ENCODE results near the gene IKBKE.

IKBKE gene

DNA sequence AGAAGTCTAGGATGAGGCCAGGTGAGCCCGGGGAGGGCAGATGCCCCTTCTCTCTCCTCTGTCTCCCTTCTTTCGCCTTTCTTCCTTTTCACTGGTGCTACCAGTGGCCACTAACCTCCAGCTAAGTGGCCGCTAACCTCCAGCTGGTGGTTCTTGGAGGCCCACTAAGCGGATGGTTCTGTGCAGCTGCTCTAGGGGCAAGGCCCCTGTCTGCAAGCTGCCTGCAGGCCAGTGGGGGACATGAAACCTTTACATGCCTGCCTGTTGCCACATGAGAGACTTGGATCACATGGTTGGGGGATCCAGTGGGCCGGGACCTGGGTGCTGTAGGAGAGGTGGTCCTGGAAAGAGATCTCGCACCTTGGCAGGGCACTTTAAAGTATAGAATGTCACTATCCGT lies 17.7 kb downstream of the IKBKE start:
- no peak for DNase-seq (ENCODE audit: low read depth)

DNA sequence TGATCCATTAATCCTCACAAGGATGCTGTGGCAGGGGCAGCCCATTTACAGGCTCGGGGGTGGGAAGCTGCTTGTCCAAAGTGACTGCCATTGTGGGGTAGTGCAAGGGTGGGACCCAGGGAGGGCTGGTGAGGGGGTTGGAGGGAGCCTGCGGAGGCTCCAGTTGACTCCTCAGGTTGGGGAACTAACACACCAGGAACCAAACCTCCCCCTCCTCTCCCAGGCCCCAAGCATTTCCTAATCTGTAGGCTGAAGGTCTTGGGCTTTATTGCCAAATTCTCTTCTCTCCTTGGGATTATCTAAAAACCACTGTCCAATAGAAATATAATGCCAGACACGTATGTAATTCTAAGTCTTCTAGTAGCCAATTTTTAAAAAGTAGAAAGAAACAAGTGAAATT lies 18.2 kb downstream of the IKBKE start:
- no peak overlapping the region for H3K4me3 ChIP-seq (ENCODE audit: low read length)
- DNase-seq (ENCODE audit: low read depth), result no peak
- TF ChIP-seq, protein P1, sequence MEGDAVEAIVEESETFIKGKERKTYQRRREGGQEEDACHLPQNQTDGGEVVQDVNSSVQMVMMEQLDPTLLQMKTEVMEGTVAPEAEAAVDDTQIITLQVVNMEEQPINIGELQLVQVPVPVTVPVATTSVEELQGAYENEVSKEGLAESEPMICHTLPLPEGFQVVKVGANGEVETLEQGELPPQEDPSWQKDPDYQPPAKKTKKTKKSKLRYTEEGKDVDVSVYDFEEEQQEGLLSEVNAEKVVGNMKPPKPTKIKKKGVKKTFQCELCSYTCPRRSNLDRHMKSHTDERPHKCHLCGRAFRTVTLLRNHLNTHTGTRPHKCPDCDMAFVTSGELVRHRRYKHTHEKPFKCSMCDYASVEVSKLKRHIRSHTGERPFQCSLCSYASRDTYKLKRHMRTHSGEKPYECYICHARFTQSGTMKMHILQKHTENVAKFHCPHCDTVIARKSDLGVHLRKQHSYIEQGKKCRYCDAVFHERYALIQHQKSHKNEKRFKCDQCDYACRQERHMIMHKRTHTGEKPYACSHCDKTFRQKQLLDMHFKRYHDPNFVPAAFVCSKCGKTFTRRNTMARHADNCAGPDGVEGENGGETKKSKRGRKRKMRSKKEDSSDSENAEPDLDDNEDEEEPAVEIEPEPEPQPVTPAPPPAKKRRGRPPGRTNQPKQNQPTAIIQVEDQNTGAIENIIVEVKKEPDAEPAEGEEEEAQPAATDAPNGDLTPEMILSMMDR (IDR thresholded peaks at IDR 0.05; ENCODE audit: insufficient read depth, low read depth, low read length, missing control alignments), result no peak

More for the DNA sequence above, 17.7 kb downstream of the IKBKE start:
- TF ChIP-seq, protein P1 (IDR thresholded peaks at IDR 0.05; ENCODE audit: insufficient read depth, low read depth, low read length, missing control alignments), result no peak
- H3K4me3 ChIP-seq (ENCODE audit: low read length), result no peak overlapping the region

DNA sequence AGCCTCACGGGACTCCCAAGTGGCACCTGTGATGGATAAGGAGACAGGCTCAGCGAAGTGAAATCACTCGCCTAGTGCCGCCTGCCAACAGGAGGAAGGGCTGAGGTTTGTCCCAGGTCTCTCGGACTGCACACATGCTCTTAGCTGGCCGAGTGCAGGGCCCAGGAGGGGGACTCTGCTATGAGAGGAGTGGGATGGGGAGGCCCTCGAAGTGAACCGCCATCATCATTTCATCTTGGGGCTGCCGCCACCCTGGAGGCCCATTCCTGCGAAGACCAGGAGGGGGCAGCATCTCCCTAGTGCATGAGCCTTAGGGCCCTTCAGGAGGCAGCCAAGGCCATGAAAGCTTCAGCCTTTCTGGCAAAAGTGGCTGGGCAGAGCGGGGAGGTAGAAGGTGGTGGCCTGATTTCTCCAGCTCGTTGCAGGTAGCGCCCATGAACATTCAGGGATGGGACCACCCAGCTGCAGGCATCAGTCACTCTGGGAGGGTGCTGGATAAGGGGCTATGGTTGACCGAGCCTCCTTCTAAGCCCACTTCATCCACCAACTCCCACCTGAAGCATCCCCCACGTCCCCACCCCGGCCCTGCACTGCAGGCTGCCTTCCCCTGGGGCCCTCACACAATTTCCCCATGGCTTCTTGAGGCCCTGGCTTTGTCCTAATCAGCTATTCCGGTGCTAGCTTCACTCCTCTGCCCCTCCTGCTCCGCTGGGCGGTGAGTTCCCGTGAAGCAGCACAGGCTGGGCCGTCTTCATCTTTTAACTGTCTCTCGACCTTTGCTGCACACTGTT lies 19.9 kb downstream of the IKBKE start:
- DNase-seq (ENCODE audit: low read depth), result peak; percentile 70

DNA sequence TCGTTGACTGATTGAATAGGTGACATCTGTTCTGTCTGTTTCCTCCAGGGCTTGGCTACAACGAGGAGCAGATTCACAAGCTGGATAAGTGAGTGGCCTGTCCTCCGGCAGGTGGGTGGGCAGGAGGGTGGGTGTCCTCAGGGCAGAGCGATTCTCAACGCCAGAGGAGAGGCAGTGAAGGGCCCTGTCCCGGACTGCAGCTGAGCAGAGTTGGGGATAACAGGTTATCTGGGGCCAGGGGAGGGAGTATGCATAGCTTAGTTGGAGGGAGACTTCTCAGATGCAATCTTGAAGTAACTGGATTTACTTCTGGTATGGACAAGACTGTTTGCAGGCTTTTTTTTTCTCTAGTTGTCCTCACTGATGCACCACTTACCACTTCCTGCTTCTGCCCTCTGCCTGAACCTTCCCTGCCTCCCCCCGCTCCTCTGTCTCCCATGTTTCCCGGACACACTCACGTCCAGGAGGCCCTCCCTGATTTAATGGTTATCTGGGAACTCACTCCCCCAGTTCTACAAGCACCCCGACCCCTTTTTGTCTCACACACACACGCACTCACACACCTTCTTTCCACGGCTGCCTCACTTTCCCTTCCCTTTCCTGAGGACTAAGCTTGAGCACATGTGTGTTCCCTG lies 20.6 kb downstream of the IKBKE start:
- H3K4me3 ChIP-seq (ENCODE audit: low read length), result no peak overlapping the region
- TF ChIP-seq, protein P1 (IDR thresholded peaks at IDR 0.05; ENCODE audit: insufficient read depth, low read depth, low read length, missing control alignments), result no peak
- DNase-seq (ENCODE audit: low read depth), result no peak

More for the DNA sequence above, 19.9 kb downstream of the IKBKE start:
- TF ChIP-seq, protein P1 (IDR thresholded peaks at IDR 0.05; ENCODE audit: insufficient read depth, low read depth, low read length, missing control alignments), result peak; percentile 99
- H3K4me3 ChIP-seq (ENCODE audit: low read length), result no peak overlapping the region

DNA sequence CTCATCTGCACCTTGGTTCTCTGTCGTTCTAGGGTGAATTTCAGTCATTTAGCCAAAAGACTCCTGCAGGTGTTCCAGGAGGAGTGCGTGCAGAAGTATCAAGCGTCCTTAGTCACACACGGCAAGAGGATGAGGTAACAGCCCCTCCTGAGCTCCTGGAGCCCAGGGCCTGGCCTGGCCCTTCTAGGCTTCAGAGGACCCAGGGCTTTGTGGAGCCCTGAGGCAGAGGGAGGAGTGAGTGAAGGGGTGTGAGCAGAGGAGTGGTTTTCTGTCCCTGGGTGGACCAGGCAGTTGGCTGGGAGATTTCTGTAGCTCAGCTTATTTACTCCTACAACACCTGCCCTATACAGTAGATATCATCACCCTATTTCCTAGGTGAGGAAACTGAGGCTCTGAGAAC lies 21.3 kb downstream of the IKBKE start:
- no peak for DNase-seq (ENCODE audit: low read depth)
- no peak overlapping the region for H3K4me3 ChIP-seq (ENCODE audit: low read length)
- TF ChIP-seq, protein P1 (IDR thresholded peaks at IDR 0.05; ENCODE audit: insufficient read depth, low read depth, low read length, missing control alignments), result no peak

DNA sequence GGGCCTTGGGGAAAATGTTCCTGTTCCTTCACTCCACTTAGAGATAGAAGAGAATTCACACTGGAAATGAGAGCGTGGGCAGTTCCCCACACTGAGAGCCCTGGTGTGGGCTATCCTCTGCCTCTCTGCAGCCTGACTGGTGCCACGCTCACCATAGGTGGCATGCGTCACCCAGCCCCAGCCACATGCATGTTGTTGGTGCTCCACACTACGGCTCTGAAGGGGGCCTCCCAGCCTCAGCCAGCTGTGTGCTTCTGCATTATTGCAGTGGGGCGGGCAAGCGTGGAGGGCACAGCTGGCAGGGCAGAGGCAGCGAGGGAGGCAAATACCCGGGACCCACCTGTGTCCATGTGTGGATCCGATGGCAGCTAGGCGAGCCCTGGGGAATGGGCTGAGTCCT lies 22.3 kb downstream of the IKBKE start:
- no peak for DNase-seq (ENCODE audit: low read depth)
- TF ChIP-seq, protein P1 (IDR thresholded peaks at IDR 0.05; ENCODE audit: insufficient read depth, low read depth, low read length, missing control alignments), result no peak
- no peak overlapping the region for H3K4me3 ChIP-seq (ENCODE audit: low read length)
